H1 (cell line): ENCODE results near the gene ACLY. TPM values are rescaled to one million over a fixed set of nuclear protein-coding genes. Genes with fewer than 3 reads are reported as not detected.

ENCODE experiments used
- BACH1 ChIP-seq: IDR thresholded peaks from 2 replicates; pipeline ENCODE4 v1.6.1; 2012; ENCODE audit warnings: low read length, improper control_type of control experiment
- E2F6 ChIP-seq: IDR thresholded peaks from 2 replicates; pipeline ENCODE4 v1.6.1; 2012; ENCODE audit warnings: inconsistent platforms
- RFX5 ChIP-seq: IDR thresholded peaks from 2 replicates; pipeline ENCODE4 v1.6.1; 2011; ENCODE audit warnings: low read depth, low read length, improper control_type of control experiment, borderline replicate concordance
- SP1 ChIP-seq: IDR thresholded peaks from 2 replicates; pipeline ENCODE4 v1.6.1; 2011; ENCODE audit warnings: low read depth, low read length
- polyA plus RNA-seq, 7 experiments: library from polyadenylated mRNA; depleted of rRNA in 3 of 7; stranded (reverse) in 5 of 7; unstranded in 2 of 7; fragments of >200 nt in 5 of 7; fragments of 200-250 nt in 2 of 7; gene quantifications; 1 replicate in 5 of 7; 2 replicates in 1 of 7; 4 replicates in 1 of 7; pipeline versions ENCODE4 v1.2.1 to v1.2.3, GENCODE V29; 2011 to 2013; ENCODE audit warnings: missing spikeins in 2 of 7, mixed read lengths in 2 of 7
- total RNA-seq: library from RNA; stranded (reverse); fragmentation: NEBNext Ultra II Directional; extraction: Animal tissue kit (Norgen Biotek cat#: 25700); gene quantifications from 2 replicates; pipeline ENCODE4 v1.2.1, GENCODE V29; 2021

The ACLY gene
- total and polyA plus RNA-seq, 2 of the 8 experiments (the other 6 are each of a cell fraction or from before 2014, with no cell fraction given): 167 to 393 TPM

- TF ChIP-seq BACH1 (no peak), RFX5 (no peak), E2F6 (no peak), SP1 (no peak)
These were observed 50.2 kb downstream of the ACLY start (continued) for GRCh38 chr17:41868568-41868967.
